Spinal cord (tissue), 10 donors: ENCODE results near the gene FAM83D. TPM values are rescaled to one million over a fixed set of nuclear protein-coding genes. Genes with fewer than 3 reads are reported as not detected.

ENCODE experiments used
- DNase-seq, 6 donors: peaks; one replicate each; pipeline versions ENCODE4 v3.0.0 to v3.0.0-alpha.2; 2013 to 2015; ENCODE audit warnings: low spot score in 6 of 6, low read depth in 4 of 6
- H3K27ac ChIP-seq: one replicate; pipeline ENCODE4 v1.5.1; 2013; ENCODE audit warnings: low read depth, low read length, control low read depth
- H3K27me3 ChIP-seq: one replicate; pipeline ENCODE4 v1.6.1; 2013; ENCODE audit warnings: low read length; ENCODE audit not compliant: control insufficient read depth, insufficient read depth
- H3K36me3 ChIP-seq: one replicate; pipeline ENCODE4 v1.6.1; 2013; ENCODE audit warnings: low read length; ENCODE audit not compliant: control insufficient read depth, insufficient read depth
- H3K4me1 ChIP-seq: one replicate; pipeline ENCODE4 v1.6.1; 2013; ENCODE audit warnings: low read length; ENCODE audit not compliant: control insufficient read depth, insufficient read depth
- H3K4me3 ChIP-seq: one replicate; pipeline ENCODE4 v1.5.1; 2013; ENCODE audit warnings: low read depth, low read length, control low read depth
- H3K9me3 ChIP-seq: one replicate; pipeline ENCODE4 v1.6.1; 2013; ENCODE audit warnings: low read length; ENCODE audit not compliant: control insufficient read depth, insufficient read depth
- WGBS: methylation state at CpG from one replicate; pipeline ENCODE4 v1.1.5; 2013; ENCODE audit warnings: missing lambda C conversion rate; ENCODE audit not compliant: insufficient coverage; 5-methylcytosine and 5-hydroxymethylcytosine counted together
- polyA plus RNA-seq, 2 donors: library from polyadenylated mRNA; unstranded; fragments of 120-200 nt; gene quantifications; one replicate each; pipeline ENCODE4 v1.2.1, GENCODE V29; 2013; ENCODE audit not compliant: insufficient read length in 2 of 2
- total RNA-seq, 2 donors: library from RNA; depleted of rRNA in 1 of 2; stranded (reverse); fragments of 120-200 nt in 1 of 2; fragments of >200 nt in 1 of 2; gene quantifications; one replicate each; pipeline versions ENCODE4 v1.2.3 to v1.2.4, GENCODE V29; 2013 to 2014
- donor health status: healthy.

The FAM83D gene
- total and polyA plus RNA-seq, 4 donors = 5.8 to 11.6 (median 9.8) TPM

DNA sequence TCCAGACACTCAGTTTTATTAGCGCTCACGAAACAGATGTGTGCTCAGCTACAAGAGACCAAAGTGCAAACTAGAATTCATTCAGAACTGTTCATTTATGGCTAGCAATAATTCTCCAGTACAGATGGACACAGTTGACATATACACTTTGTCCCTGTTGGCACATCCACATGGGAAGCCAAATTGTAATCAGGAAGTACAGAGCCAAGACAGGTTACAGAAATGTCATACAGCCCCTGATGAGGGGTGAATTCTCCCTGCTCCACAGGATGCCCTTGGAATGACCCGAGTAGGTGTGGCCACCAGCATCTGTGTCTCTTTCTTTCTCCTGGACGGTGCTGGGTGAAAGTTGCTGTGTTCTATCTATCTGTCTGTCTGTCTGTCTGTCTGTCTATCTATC is 43.5 kb downstream of the FAM83D start:
- H3K36me3 ChIP-seq = peaks cover 3% of the 10 kb centered on the region
- no peak overlapping the region for H3K27ac ChIP-seq
- no peaks in the 10 kb centered on the region for H3K9me3 ChIP-seq
- H3K4me3 ChIP-seq = no peak overlapping the region
- no peaks in the 10 kb centered on the region for H3K27me3 ChIP-seq
- WGBS = 100% methylated on average over 2 of the region's 4 CpGs
- H3K4me1 ChIP-seq = peaks cover 3% of the 10 kb centered on the region
- DNase-seq = no peak

GRCh38 chr20:38970302-38970701 is 44.1 kb downstream of the FAM83D start:
- no peak for DNase-seq
- H3K9me3 ChIP-seq = no peaks in the 10 kb centered on the region
- no peak overlapping the region for H3K4me3 ChIP-seq
- H3K27me3 ChIP-seq = no peaks in the 10 kb centered on the region
- peaks cover 3% of the 10 kb centered on the region for H3K36me3 ChIP-seq
- peaks cover 3% of the 10 kb centered on the region for H3K4me1 ChIP-seq
- no peak overlapping the region for H3K27ac ChIP-seq
- WGBS = no CpG with 5 or more reads among the region's 1 CpG

- Histone ChIP-seq H3K4me3 (no peak overlapping the region), H3K4me1 (peaks cover 3% of the 10 kb centered on the region), H3K27me3 (no peaks in the 10 kb centered on the region), H3K27ac (no peak overlapping the region), H3K36me3 (peaks cover 3% of the 10 kb centered on the region), H3K9me3 (no peaks in the 10 kb centered on the region)
- no peak for DNase-seq
Measured at GRCh38 chr20:38973107-38973506, 46.9 kb downstream of the FAM83D start.

DNA sequence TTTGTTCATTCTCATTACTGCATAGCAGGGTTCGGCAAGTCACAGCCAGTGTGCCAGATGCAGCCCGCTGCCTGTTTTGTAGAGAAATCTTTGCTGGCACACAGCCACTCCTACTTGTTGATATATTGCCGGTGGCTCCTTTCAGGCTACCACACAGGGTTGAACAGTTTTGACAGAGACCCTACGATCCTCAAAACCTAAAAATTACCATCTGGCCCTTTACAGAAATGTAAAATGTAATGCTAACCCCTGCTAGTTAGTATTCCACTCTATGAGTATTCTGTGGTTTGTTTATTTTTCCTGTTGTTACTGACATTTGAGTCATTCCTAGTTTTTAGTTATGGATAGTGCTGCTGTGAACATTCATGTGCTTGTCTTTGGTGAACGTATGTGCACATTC is 47.4 kb downstream of the FAM83D start:
- H3K4me3 ChIP-seq = no peak overlapping the region
- no peak overlapping the region for H3K27ac ChIP-seq
- peak in 4 of 6 donors; percentile 4 to 51 (median 30) for DNase-seq

GRCh38 chr20:38975539-38976120 is 49.4 kb downstream of the FAM83D start:
- 83% methylated on average over 1 of the region's 2 CpGs for WGBS
- Histone ChIP-seq H3K4me1 (no peaks in the 10 kb centered on the region), H3K27me3 (no peaks in the 10 kb centered on the region), H3K27ac (no peak overlapping the region), H3K36me3 (no peaks in the 10 kb centered on the region), H3K9me3 (no peaks in the 10 kb centered on the region), H3K4me3 (no peak overlapping the region)
- no peak for DNase-seq

More for the DNA sequence above, 47.4 kb downstream of the FAM83D start:
- Histone ChIP-seq H3K4me1 (peaks cover under 1% of the 10 kb centered on the region), H3K36me3 (peaks cover 3% of the 10 kb centered on the region), H3K27me3 (no peaks in the 10 kb centered on the region), H3K9me3 (no peaks in the 10 kb centered on the region)
- WGBS = 39% methylated on average over 3 of the region's 5 CpGs

DNA sequence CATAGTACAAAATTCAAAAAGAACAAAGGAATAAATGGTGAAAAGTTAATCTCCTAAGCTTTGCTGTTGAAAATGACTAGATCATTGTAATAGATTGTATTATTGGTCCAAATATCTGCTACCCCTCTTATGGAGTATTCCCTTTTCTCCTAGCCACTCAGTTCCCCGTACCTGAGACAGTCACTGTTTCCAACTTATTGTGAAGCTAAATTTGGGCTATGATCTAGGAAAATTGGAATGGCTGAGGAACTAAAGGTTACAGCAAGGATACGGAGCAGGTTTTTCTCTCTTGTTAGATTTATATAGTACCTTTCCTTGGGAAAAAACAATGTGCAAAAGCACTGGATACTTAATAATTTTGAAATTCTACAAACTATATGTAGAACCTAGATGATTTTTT is 53.2 kb downstream of the FAM83D start:
- WGBS = no CpG with 5 or more reads among the region's 2 CpGs
- no peak overlapping the region for H3K27ac ChIP-seq
- DNase-seq = no peak

GRCh38 chr20:38979842-38980241 is 53.6 kb downstream of the FAM83D start:
- Histone ChIP-seq H3K4me3 (no peak overlapping the region), H3K27ac (no peak overlapping the region), H3K27me3 (no peaks in the 10 kb centered on the region), H3K4me1 (no peaks in the 10 kb centered on the region), H3K36me3 (peaks cover 4% of the 10 kb centered on the region), H3K9me3 (no peaks in the 10 kb centered on the region)
- no peak for DNase-seq
- no CpG with 5 or more reads among the region's 3 CpGs for WGBS

More for the DNA sequence above, 53.2 kb downstream of the FAM83D start:
- Histone ChIP-seq H3K4me1 (no peaks in the 10 kb centered on the region), H3K9me3 (no peaks in the 10 kb centered on the region), H3K4me3 (no peak overlapping the region), H3K36me3 (peaks cover 4% of the 10 kb centered on the region), H3K27me3 (no peaks in the 10 kb centered on the region)

GRCh38 chr20:38982291-38982690 is 56.1 kb downstream of the FAM83D start:
- Histone ChIP-seq H3K4me1 (no peaks in the 10 kb centered on the region), H3K27ac (no peak overlapping the region), H3K27me3 (no peaks in the 10 kb centered on the region), H3K9me3 (no peaks in the 10 kb centered on the region), H3K4me3 (no peak overlapping the region), H3K36me3 (peaks cover 4% of the 10 kb centered on the region)
- WGBS = 40% methylated on average over 1 of the region's 1 CpG
- no peak for DNase-seq

DNA sequence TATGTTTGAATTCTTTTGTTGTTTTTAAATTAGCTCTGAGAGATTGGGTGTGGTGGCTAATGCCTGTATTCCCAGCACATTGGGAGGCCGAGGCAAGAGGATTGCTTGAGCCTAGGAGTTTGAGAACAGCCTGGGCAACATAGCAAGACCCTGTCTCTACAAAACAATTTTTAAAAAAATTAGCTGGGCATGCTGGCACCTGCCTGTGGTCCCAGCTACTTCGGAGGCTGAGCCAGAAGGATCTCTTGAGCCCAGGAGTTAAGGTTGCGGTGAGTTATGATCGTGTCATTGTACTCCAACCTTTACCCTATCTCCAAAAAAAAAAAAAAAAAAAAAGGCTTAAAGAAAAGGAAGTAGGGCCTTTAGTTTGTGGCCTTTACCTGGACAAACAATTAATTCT is 58.8 kb downstream of the FAM83D start:
- no peaks in the 10 kb centered on the region for H3K4me1 ChIP-seq
- H3K9me3 ChIP-seq = no peaks in the 10 kb centered on the region
- H3K4me3 ChIP-seq = no peak overlapping the region
- no peak for DNase-seq
- 80% methylated on average over 2 of the region's 4 CpGs for WGBS
- H3K27me3 ChIP-seq = no peaks in the 10 kb centered on the region
- H3K36me3 ChIP-seq = peaks cover 11% of the 10 kb centered on the region
- no peak overlapping the region for H3K27ac ChIP-seq

DNA sequence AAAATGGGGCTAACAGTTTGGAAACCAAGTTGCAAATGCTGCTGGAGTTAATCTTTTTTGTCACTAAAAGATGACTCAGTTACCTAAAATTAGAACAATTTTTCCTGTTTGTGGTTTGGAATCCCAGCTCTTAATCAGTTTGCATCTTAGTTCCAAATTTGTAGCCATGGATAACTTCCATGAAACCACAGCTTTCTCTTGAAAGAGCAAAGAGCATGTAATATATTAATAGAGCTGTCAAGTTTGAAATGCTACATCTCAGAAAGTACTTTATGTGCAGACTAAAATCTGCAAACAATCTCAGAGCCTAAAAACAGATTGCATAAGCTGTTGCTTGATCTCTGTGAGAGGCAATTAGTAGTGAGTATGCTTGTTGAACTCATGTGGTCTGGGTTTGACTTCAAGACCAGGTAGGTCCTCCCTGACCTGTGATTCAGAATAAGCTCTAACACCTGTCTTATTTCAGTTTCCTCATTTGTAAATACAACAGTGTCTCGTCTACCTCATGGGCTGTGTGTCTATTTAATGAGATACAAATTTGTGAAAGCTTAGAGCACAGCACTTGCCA is 59.5 kb downstream of the FAM83D start:
- WGBS = no CpG with 5 or more reads among the region's 1 CpG
- H3K36me3 ChIP-seq = peaks cover 11% of the 10 kb centered on the region
- no peaks in the 10 kb centered on the region for H3K27me3 ChIP-seq
- H3K27ac ChIP-seq = no peak overlapping the region
- DNase-seq = no peak
- H3K4me3 ChIP-seq = no peak overlapping the region
- H3K4me1 ChIP-seq = no peaks in the 10 kb centered on the region
- no peaks in the 10 kb centered on the region for H3K9me3 ChIP-seq
